Stimulated activated CD4-positive, alpha-beta T cell treated with anti-CD3 and anti-CD28 coated beads, Interleukin-1b, Interleukin-23, amount 100 ng/mL, for 1 hour (primary cell): ENCODE results near the gene GSC2.
"Not testable (repeated sequence)": the region's sequence is repeated elsewhere in the genome, so short reads cannot be mapped to it uniquely, and the experiment has no call there.

ENCODE experiments used
- DNase-seq, 2 donors: peaks; one replicate each; pipeline ENCODE4 v3.0.0-alpha.2; 2020; ENCODE audit warnings: low read depth in 2 of 2

The GSC2 gene

GRCh38 chr22:19178065-19178656 lies 28.1 kb upstream of the GSC2 start:
- no peak for DNase-seq

GRCh38 chr22:19177164-19178064 lies 27.3 kb upstream of the GSC2 start:
- no peak for DNase-seq

- no peak for DNase-seq
These were observed 26.6 kb upstream of the GSC2 start for GRCh38 chr22:19176732-19177131.

GRCh38 chr22:19176175-19176643 lies 26.1 kb upstream of the GSC2 start:
- no peak for DNase-seq

GRCh38 chr22:19175602-19176174 lies 25.6 kb upstream of the GSC2 start:
- DNase-seq, result no peak

- DNase-seq, result no peak
These were observed 25.0 kb upstream of the GSC2 start for GRCh38 chr22:19175026-19175601.

GRCh38 chr22:19174106-19175025 lies 24.3 kb upstream of the GSC2 start:
- DNase-seq, result no peak

GRCh38 chr22:19173047-19174035 lies 23.2 kb upstream of the GSC2 start:
- DNase-seq, result no peak

GRCh38 chr22:19172213-19173046 lies 22.3 kb upstream of the GSC2 start:
- no peak for DNase-seq

- DNase-seq, result no peak
These were observed 19.8 kb upstream of the GSC2 start for GRCh38 chr22:19169947-19170318.

GRCh38 chr22:19169002-19169946 lies 19.2 kb upstream of the GSC2 start:
- no peak for DNase-seq

GRCh38 chr22:19168088-19168890 lies 18.2 kb upstream of the GSC2 start:
- DNase-seq, result no peak

- no peak for DNase-seq
These were observed 17.2 kb upstream of the GSC2 start for GRCh38 chr22:19167106-19167869.

GRCh38 chr22:19166421-19166820 lies 16.3 kb upstream of the GSC2 start:
- DNase-seq, result no peak

GRCh38 chr22:19164425-19164824 lies 14.3 kb upstream of the GSC2 start:
- no peak for DNase-seq

- DNase-seq, result not testable (repeated sequence)
These were observed 8.6 kb upstream of the GSC2 start for GRCh38 chr22:19158649-19159048.
